Measurements from ENCODE around the gene FAM181A. TPM values are rescaled to one million over a fixed set of nuclear protein-coding genes. Genes with fewer than 3 reads are reported as not detected.

The FAM181A gene
- total and polyA plus RNA-seq, 2 donors (not counting 1 experiment from before 2014, with no cell fraction given), result not detected

- CTCF ChIA-PET, result interaction anchor here (0.9 to 1.4 kb wide), 2 partner anchors 30 to 39 kb away, joined by 3 read pairs; no protein-coding TSS in a partner anchor
- Mint-ChIP-seq H3K9me3 (ENCODE audit: insufficient read depth) (peaks cover 2% of the 10 kb centered on the region), H3K4me1 (no peaks in the 10 kb centered on the region), H3K27me3 (peaks cover 15% of the 10 kb centered on the region), H3K4me3 (no peak overlapping the region), H3K27ac (no peak overlapping the region)
- TF ChIP-seq CTCF (IDR thresholded peaks at IDR 0.05), result no peak
- TF ChIP-seq EZH2 (IDR thresholded peaks at IDR 0.05; ENCODE audit: borderline replicate concordance, insufficient read depth, low read depth, low read length, poor library complexity, severe bottlenecking), result no peak
- intact Hi-C loops (cut with micrococcal nuclease), result loop anchor here (10.0 kb wide), 1 partner anchor 243 kb away; no protein-coding TSS in a partner anchor
- no peak for ATAC-seq (ENCODE audit: low read depth)
- no peak overlapping the region for H3K9ac ChIP-seq (ENCODE audit: low read length)
- DNase-seq, result no peak
- H3K79me2 ChIP-seq (ENCODE audit: control insufficient read depth, insufficient read depth, low read length), result no peaks in the 10 kb centered on the region
- H3K27me3 ChIP-seq (replicated peaks in 1 of 4; ENCODE audit: control extremely low read depth in 1 of 4, control insufficient read depth in 3 of 4, insufficient read depth in 4 of 4, low read length in 3 of 4), result peaks cover 0 to 3% (median 0%) of the 10 kb centered on the region in 4 experiments
- POLR2A ChIA-PET, result no interaction called here
- H3K27ac ChIP-seq (ENCODE audit: low read length in 2 of 2), result no peak overlapping the region
- no peaks in the 10 kb centered on the region for H3K36me3 ChIP-seq (replicated peaks in 1 of 2; ENCODE audit: control extremely low read depth in 1 of 2, control insufficient read depth in 1 of 2, extremely low read depth in 1 of 2, insufficient read depth in 2 of 2, low read length in 1 of 2)
- no peaks in the 10 kb centered on the region for H3K4me1 ChIP-seq (ENCODE audit: control insufficient read depth in 2 of 2, insufficient read depth in 2 of 2, low read length in 2 of 2)
- no peak overlapping the region for H3K4me2 ChIP-seq (replicated peaks; ENCODE audit: low read depth, low read length, poor library complexity, severe bottlenecking)
- peaks cover 0 to 6% (median 0%) of the 10 kb centered on the region in 3 donors for H3K9me3 ChIP-seq (ENCODE audit: control extremely low read depth in 1 of 3, control insufficient read depth in 2 of 3, insufficient read depth in 1 of 3, low read length in 2 of 3)
- no peaks in the 10 kb centered on the region for H4K20me1 ChIP-seq (ENCODE audit: control insufficient read depth, insufficient read depth, low read length, poor library complexity, severe bottlenecking)
- no peak overlapping the region for H3K4me3 ChIP-seq (ENCODE audit: control extremely low read depth in 1 of 5, extremely low read depth in 1 of 5, insufficient read depth in 1 of 5, low read depth in 2 of 5, low read length in 4 of 5)
- no peak overlapping the region for H2AFZ ChIP-seq (ENCODE audit: insufficient read depth, low read depth, low read length, poor library complexity, severe bottlenecking)
- whole genome bisulfite sequencing (ENCODE audit: insufficient coverage), result 93% methylated on average over 15 of the region's 15 CpGs
These were observed 29.0 kb upstream of the FAM181A start for GRCh38 chr14:93898081-93898611.

DNA sequence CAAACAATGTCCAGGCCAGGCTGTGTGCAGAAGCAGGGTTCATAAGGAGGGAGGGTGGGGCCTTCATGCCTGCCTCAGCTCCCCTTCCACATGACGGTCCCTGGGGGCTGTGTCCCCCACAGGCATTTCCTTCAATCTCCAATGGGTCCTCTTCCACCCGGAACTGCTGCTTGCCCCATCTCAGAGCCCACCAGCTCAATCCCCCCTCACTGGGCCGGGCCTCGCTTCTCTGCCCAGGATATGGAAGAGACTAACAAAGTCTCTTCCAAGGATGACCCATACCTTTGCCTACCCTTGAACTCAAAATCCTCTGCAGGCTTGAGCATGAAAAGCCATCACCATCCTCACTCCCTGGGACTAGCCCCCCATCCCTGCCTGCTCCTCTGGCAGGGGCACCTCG is 28.4 kb upstream of the FAM181A start:
- DNase-seq (no peak), ATAC-seq (ENCODE audit: low read depth) (no peak)
- H3K36me3 ChIP-seq (replicated peaks in 1 of 2; ENCODE audit: control extremely low read depth in 1 of 2, control insufficient read depth in 1 of 2, extremely low read depth in 1 of 2, insufficient read depth in 2 of 2, low read length in 1 of 2), result no peaks in the 10 kb centered on the region
- no peak overlapping the region for H3K4me3 ChIP-seq (ENCODE audit: control extremely low read depth in 1 of 5, extremely low read depth in 1 of 5, insufficient read depth in 1 of 5, low read depth in 2 of 5, low read length in 4 of 5)
- ChIA-PET CTCF (interaction anchor here (0.9 to 1.1 kb wide), 2 partner anchors 14 to 31 kb away, joined by 3 read pairs; no protein-coding TSS in a partner anchor), POLR2A (no interaction called here)
- H3K27ac Mint-ChIP-seq, result no peak overlapping the region
- H3K9ac ChIP-seq (ENCODE audit: low read length), result no peak overlapping the region
- H3K27me3 Mint-ChIP-seq, result peaks cover 15% of the 10 kb centered on the region
- no peaks in the 10 kb centered on the region for H3K79me2 ChIP-seq (ENCODE audit: control insufficient read depth, insufficient read depth, low read length)
- peaks cover 0 to 6% (median 0%) of the 10 kb centered on the region in 3 donors for H3K9me3 ChIP-seq (ENCODE audit: control extremely low read depth in 1 of 3, control insufficient read depth in 2 of 3, insufficient read depth in 1 of 3, low read length in 2 of 3)
- intact Hi-C loops (cut with micrococcal nuclease), result loop anchor here (10.0 kb wide), 1 partner anchor 244 kb away; no protein-coding TSS in a partner anchor
- no peaks in the 10 kb centered on the region for H4K20me1 ChIP-seq (ENCODE audit: control insufficient read depth, insufficient read depth, low read length, poor library complexity, severe bottlenecking)
- TF ChIP-seq EZH2 (IDR thresholded peaks at IDR 0.05; ENCODE audit: borderline replicate concordance, insufficient read depth, low read depth, low read length, poor library complexity, severe bottlenecking) (no peak), CTCF (IDR thresholded peaks at IDR 0.05) (no peak)
- H3K27ac ChIP-seq (ENCODE audit: low read length in 2 of 2), result no peak overlapping the region
- no peak overlapping the region for H3K4me2 ChIP-seq (replicated peaks; ENCODE audit: low read depth, low read length, poor library complexity, severe bottlenecking)
- H3K9me3 Mint-ChIP-seq (ENCODE audit: insufficient read depth), result peaks cover 2% of the 10 kb centered on the region
- no peak overlapping the region for H2AFZ ChIP-seq (ENCODE audit: insufficient read depth, low read depth, low read length, poor library complexity, severe bottlenecking)
- peaks cover 0 to 3% (median 0%) of the 10 kb centered on the region in 4 experiments for H3K27me3 ChIP-seq (replicated peaks in 1 of 4; ENCODE audit: control extremely low read depth in 1 of 4, control insufficient read depth in 3 of 4, insufficient read depth in 4 of 4, low read length in 3 of 4)
- H3K4me3 Mint-ChIP-seq, result no peak overlapping the region
- H3K4me1 Mint-ChIP-seq, result no peaks in the 10 kb centered on the region
- no peaks in the 10 kb centered on the region for H3K4me1 ChIP-seq (ENCODE audit: control insufficient read depth in 2 of 2, insufficient read depth in 2 of 2, low read length in 2 of 2)
- WGBS (ENCODE audit: insufficient coverage), result 79% methylated on average over 5 of the region's 5 CpGs
